OCI-LY1 (cell line): ENCODE data around the gene SPAG6.

Source experiments
- H2AFZ ChIP-seq: fragments of 200-600 bp; sonication (generic), shearing (Covaris generic); 2 replicates; pipeline ENCODE4 v1.6.0; 2014; ENCODE audit warnings: antibody characterized with exemption, mild to moderate bottlenecking, low read length
- H3F3A ChIP-seq: fragments of 200-600 bp; sonication (generic), shearing (Covaris generic); 2 replicates; pipeline ENCODE4 v1.6.0; 2014; ENCODE audit warnings: mild to moderate bottlenecking, antibody characterized with exemption, low read length, moderate library complexity; ENCODE audit not compliant: insufficient read depth
- H3K27ac ChIP-seq: fragments of 200-600 bp; sonication (generic); 2 replicates; pipeline ENCODE4 v1.5.1; 2014; ENCODE audit warnings: low read length, mixed run types, mild to moderate bottlenecking, low read depth; ENCODE audit not compliant: poor library complexity, severe bottlenecking
- H3K27me3 ChIP-seq: fragments of 200-600 bp; sonication (generic); 2 replicates; pipeline ENCODE4 v1.6.0; 2014; ENCODE audit warnings: antibody characterized with exemption, mild to moderate bottlenecking, low read length, moderate library complexity; ENCODE audit not compliant: insufficient read depth
- H3K36me3 ChIP-seq: fragments of 200-600 bp; sonication (generic); 2 replicates; pipeline ENCODE4 v1.6.1; 2014; ENCODE audit warnings: mild to moderate bottlenecking, antibody characterized with exemption, low read length, moderate library complexity, mixed read lengths; ENCODE audit not compliant: insufficient read depth
- H3K4me1 ChIP-seq: fragments of 200-600 bp; sonication (generic); 2 replicates; pipeline ENCODE4 v1.5.1; 2014; ENCODE audit warnings: mild to moderate bottlenecking, low read length, moderate library complexity; ENCODE audit not compliant: insufficient read depth, severe bottlenecking
- H3K4me2 ChIP-seq: fragments of 200-600 bp; sonication (generic), shearing (Covaris generic); 2 replicates; pipeline ENCODE4 v1.6.1; 2014; ENCODE audit warnings: low read length
- H3K4me3 ChIP-seq: fragments of 200-600 bp; sonication (generic); 2 replicates; pipeline ENCODE4 v1.5.1; 2014; ENCODE audit warnings: low read length, low read depth, mild to moderate bottlenecking, mixed read lengths; ENCODE audit not compliant: poor library complexity, severe bottlenecking
- H3K79me2 ChIP-seq: fragments of 200-600 bp; shearing (Covaris generic); 2 replicates; pipeline ENCODE4 v1.6.1; 2016; ENCODE audit warnings: mixed run types, low read length, mixed read lengths; ENCODE audit not compliant: insufficient read depth
- H3K9ac ChIP-seq: fragments of 200-600 bp; sonication (generic), shearing (Covaris generic); 2 replicates; pipeline ENCODE4 v1.6.1; 2014; ENCODE audit warnings: mild to moderate bottlenecking, low read length, mixed read lengths
- H3K9me2 ChIP-seq: fragments of 200-600 bp; sonication (generic), shearing (Covaris generic); 2 replicates; pipeline ENCODE4 v1.6.1; 2014; ENCODE audit warnings: low read depth, mild to moderate bottlenecking, low read length, mixed read lengths
- H3K9me3 ChIP-seq: fragments of 200-600 bp; shearing (Covaris generic); 2 replicates; pipeline ENCODE4 v1.6.1; 2014; ENCODE audit warnings: low read length, mixed read lengths
- H4K20me1 ChIP-seq: fragments of 200-600 bp; sonication (generic), shearing (Covaris generic); 2 replicates; pipeline ENCODE4 v1.6.0; 2016; ENCODE audit warnings: mild to moderate bottlenecking, low read length; ENCODE audit not compliant: insufficient read depth
- EZH2 ChIP-seq: fragments of 200-600 bp; sonication (generic), shearing (Covaris generic); IDR thresholded peaks from 2 replicates; pipeline ENCODE4 v1.8.0; 2017; ENCODE audit warnings: borderline replicate concordance, mixed run types, mild to moderate bottlenecking, antibody characterized with exemption, low read length, moderate library complexity, mixed read lengths
- TF ChIP-seq, protein P1 (sequence below): fragments of 200-600 bp; sonication (generic), shearing (Covaris generic); IDR thresholded peaks from 2 replicates; pipeline ENCODE4 v1.5.1; 2017; ENCODE audit warnings: mild to moderate bottlenecking, antibody characterized with exemption, low read length, moderate library complexity, mixed read lengths

SPAG6 gene

DNA sequence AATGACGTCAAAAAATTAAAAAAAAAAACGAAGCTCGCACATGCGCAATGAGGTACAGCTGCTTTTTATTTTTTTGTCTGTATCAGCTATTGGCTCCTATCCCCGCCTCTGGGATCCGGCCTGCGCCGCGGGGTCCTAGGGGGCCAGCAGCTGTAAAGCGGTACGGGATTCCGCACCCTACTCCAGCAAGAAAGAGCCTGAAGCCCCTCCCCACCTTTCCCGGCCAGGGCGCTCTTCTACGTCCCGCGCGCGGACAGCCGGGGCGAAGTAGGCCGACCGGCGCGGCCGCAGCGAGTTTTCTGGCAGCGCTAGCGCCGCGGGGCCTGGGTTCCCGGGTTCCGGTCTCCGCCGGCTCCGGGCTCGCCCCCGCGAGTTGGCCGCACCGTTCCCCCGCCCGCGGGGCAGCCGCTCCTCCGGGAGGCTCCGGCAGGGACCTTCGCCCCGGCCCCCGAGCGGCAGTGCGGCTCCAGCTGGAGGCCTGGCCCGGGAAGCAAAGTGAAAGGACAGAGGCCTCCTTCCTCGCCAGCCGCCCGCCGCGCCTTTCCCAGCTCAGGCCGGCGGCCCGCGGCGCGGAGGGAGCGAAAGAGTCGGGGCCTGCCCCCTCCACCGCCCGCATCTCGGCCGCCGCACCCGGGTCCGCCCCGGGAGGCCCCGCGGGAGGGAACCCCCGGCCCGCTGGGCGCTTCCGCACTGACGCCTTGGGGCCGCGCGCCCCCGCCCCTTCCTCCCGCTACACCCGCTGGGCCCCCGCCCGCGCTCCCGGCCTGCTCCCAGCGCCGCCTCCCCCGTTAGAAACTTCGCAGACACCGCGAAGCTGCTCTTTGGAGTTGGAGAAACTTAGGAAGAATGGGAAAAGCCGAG is 4.7 kb upstream of the SPAG6 start:
- TF ChIP-seq EZH2, result no peak
- TF ChIP-seq, protein P1, sequence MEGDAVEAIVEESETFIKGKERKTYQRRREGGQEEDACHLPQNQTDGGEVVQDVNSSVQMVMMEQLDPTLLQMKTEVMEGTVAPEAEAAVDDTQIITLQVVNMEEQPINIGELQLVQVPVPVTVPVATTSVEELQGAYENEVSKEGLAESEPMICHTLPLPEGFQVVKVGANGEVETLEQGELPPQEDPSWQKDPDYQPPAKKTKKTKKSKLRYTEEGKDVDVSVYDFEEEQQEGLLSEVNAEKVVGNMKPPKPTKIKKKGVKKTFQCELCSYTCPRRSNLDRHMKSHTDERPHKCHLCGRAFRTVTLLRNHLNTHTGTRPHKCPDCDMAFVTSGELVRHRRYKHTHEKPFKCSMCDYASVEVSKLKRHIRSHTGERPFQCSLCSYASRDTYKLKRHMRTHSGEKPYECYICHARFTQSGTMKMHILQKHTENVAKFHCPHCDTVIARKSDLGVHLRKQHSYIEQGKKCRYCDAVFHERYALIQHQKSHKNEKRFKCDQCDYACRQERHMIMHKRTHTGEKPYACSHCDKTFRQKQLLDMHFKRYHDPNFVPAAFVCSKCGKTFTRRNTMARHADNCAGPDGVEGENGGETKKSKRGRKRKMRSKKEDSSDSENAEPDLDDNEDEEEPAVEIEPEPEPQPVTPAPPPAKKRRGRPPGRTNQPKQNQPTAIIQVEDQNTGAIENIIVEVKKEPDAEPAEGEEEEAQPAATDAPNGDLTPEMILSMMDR, result no peak
- Histone ChIP-seq H3K79me2 (no peaks in the 10 kb centered on the region), H3K27ac (no peak overlapping the region), H3K27me3 (peaks cover 6% of the 10 kb centered on the region), H3K9me2 (no peaks in the 10 kb centered on the region), H3K4me3 (peak overlapping the region; percentile 88), H3K9ac (peak overlapping the region; percentile 85), H3K4me1 (peaks cover 24% of the 10 kb centered on the region), H2AFZ (peak overlapping the region; percentile 45), H3F3A (no peaks in the 10 kb centered on the region; the same call in 1 of the 2 replicates), H3K36me3 (no peaks in the 10 kb centered on the region), H3K9me3 (no peaks in the 10 kb centered on the region), H3K4me2 (peak overlapping the region; percentile 88), H4K20me1 (no peaks in the 10 kb centered on the region)

DNA sequence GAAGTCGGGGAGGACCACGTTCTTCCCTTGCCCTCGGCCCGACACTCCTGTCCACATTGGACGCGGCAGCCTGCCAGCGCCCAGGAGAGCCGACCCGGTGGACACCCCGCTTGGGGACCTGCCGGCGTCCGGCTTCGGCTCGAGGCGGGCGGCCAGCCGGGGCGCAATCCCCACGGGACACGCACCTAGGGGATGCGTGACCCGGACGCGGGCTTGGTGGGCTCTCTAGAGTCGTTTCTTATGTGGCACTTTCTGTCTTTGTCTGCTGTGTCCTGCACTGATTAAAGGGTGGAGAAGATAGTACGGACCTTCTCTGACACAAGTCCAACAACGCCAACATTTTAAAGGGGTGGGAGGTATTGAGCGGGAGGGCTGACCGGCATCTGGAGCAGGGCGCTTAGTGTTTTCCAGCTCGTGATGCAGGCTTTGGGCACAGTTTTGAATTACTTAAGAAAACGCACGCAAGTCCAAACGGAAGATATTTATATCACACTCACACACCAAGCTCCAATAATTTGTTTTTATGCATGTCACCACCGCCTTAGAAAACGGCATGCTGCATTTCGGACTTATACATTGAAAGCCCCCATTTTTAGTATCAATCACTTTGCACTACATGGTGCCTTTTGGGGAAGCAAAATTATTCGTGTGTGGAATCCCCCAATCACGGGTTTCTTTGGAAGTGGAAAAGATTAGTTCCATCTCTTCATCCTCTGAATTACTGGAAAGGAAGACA is 3.9 kb upstream of the SPAG6 start:
- TF ChIP-seq, protein P1, result no peak
- TF ChIP-seq EZH2, result no peak
- no peaks in the 10 kb centered on the region; the same call in 1 of the 2 replicates for H3F3A ChIP-seq
- H3K9me2 ChIP-seq, result no peaks in the 10 kb centered on the region
- H2AFZ ChIP-seq, result no peak overlapping the region
- H3K4me1 ChIP-seq, result peaks cover 16% of the 10 kb centered on the region
- peak overlapping the region; percentile 88 for H3K4me3 ChIP-seq
- no peaks in the 10 kb centered on the region for H3K36me3 ChIP-seq
- no peak overlapping the region for H3K27ac ChIP-seq
- peak overlapping the region; percentile 88 for H3K4me2 ChIP-seq
- no peaks in the 10 kb centered on the region for H3K79me2 ChIP-seq
- peak overlapping the region; percentile 85; the same call in 1 of the 2 replicates for H3K9ac ChIP-seq
- peaks cover 6% of the 10 kb centered on the region for H3K27me3 ChIP-seq
- H3K9me3 ChIP-seq, result no peaks in the 10 kb centered on the region
- no peaks in the 10 kb centered on the region for H4K20me1 ChIP-seq

DNA sequence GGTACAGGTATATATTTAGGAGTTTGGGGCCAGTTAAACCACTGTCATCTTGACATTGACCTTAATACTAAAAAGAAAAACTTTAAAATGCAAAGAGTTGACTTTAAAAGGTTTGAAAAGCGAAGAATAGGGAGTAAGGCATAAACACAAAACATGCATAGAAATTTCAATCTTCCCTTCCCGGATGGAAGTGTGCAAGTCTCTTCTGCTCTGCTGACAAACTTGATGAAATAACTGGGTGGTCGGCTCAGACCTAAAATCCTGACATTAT is 3.4 kb upstream of the SPAG6 start:
- H3F3A ChIP-seq, result no peaks in the 10 kb centered on the region; the same call in 1 of the 2 replicates
- H3K4me2 ChIP-seq, result no peak overlapping the region
- H3K36me3 ChIP-seq, result no peaks in the 10 kb centered on the region
- TF ChIP-seq EZH2, result no peak
- TF ChIP-seq, protein P1, result no peak
- H3K9me3 ChIP-seq, result no peaks in the 10 kb centered on the region
- H2AFZ ChIP-seq, result no peak overlapping the region
- no peak overlapping the region for H3K9ac ChIP-seq
- H3K9me2 ChIP-seq, result no peaks in the 10 kb centered on the region
- no peaks in the 10 kb centered on the region for H3K79me2 ChIP-seq
- H4K20me1 ChIP-seq, result no peaks in the 10 kb centered on the region
- no peak overlapping the region for H3K4me3 ChIP-seq
- no peak overlapping the region for H3K27ac ChIP-seq
- H3K4me1 ChIP-seq, result peaks cover 14% of the 10 kb centered on the region
- H3K27me3 ChIP-seq, result peaks cover 6% of the 10 kb centered on the region
